Measurements from ENCODE around the gene OTOG.

The OTOG gene

GRCh38 chr11:17649261-17649660, 102.2 kb downstream of the OTOG start:
- Histone ChIP-seq H3K9me3 (ENCODE audit: insufficient read depth, low read length) (no peaks in the 10 kb centered on the region), H3K27me3 (ENCODE audit: low read length) (no peaks in the 10 kb centered on the region), H4K20me1 (ENCODE audit: low read depth, low read length) (no peaks in the 10 kb centered on the region), H3K4me3 (ENCODE audit: insufficient read depth, low read length, poor library complexity, severe bottlenecking) (no peak overlapping the region), H3K9me2 (replicated peaks; ENCODE audit: insufficient read depth, low read length) (no peaks in the 10 kb centered on the region), H3K27ac (ENCODE audit: low read depth, low read length) (no peak overlapping the region), H2AFZ (ENCODE audit: low read depth, low read length, severe bottlenecking) (no peak overlapping the region), H3K36me3 (ENCODE audit: low read length) (no peaks in the 10 kb centered on the region), H3K9ac (ENCODE audit: low read length) (no peak overlapping the region), H3F3A (ENCODE audit: insufficient read depth) (no peaks in the 10 kb centered on the region), H3K79me2 (ENCODE audit: insufficient read depth, low read length) (no peaks in the 10 kb centered on the region), H3K4me2 (ENCODE audit: low read depth, low read length, poor library complexity, severe bottlenecking) (no peak overlapping the region)
- TF ChIP-seq CTCF (IDR thresholded peaks at IDR 0.05; ENCODE audit: insufficient read depth, low read length, poor library complexity, severe bottlenecking) (no peak), EZH2phosphoT487 (conservative IDR thresholded peaks at IDR 0.05; ENCODE audit: low read length) (no peak)

GRCh38 chr11:17649696-17650095, 102.6 kb downstream of the OTOG start:
- Histone ChIP-seq H2AFZ (ENCODE audit: low read depth, low read length, severe bottlenecking) (no peak overlapping the region), H3F3A (ENCODE audit: insufficient read depth) (no peaks in the 10 kb centered on the region), H3K9ac (ENCODE audit: low read length) (no peak overlapping the region), H3K36me3 (ENCODE audit: low read length) (no peaks in the 10 kb centered on the region), H3K4me3 (ENCODE audit: insufficient read depth, low read length, poor library complexity, severe bottlenecking) (no peak overlapping the region), H3K4me2 (ENCODE audit: low read depth, low read length, poor library complexity, severe bottlenecking) (no peak overlapping the region), H3K27ac (ENCODE audit: low read depth, low read length) (no peak overlapping the region), H4K20me1 (ENCODE audit: low read depth, low read length) (no peaks in the 10 kb centered on the region), H3K9me3 (ENCODE audit: insufficient read depth, low read length) (no peaks in the 10 kb centered on the region), H3K9me2 (replicated peaks; ENCODE audit: insufficient read depth, low read length) (no peaks in the 10 kb centered on the region), H3K27me3 (ENCODE audit: low read length) (no peaks in the 10 kb centered on the region), H3K79me2 (ENCODE audit: insufficient read depth, low read length) (no peaks in the 10 kb centered on the region)
- TF ChIP-seq EZH2phosphoT487 (conservative IDR thresholded peaks at IDR 0.05; ENCODE audit: low read length) (no peak), CTCF (IDR thresholded peaks at IDR 0.05; ENCODE audit: insufficient read depth, low read length, poor library complexity, severe bottlenecking) (no peak)

- H3K9ac ChIP-seq (ENCODE audit: low read length): no peak overlapping the region
- H2AFZ ChIP-seq (ENCODE audit: low read depth, low read length, severe bottlenecking): no peak overlapping the region
These were observed 103.3 kb downstream of the OTOG start for GRCh38 chr11:17650127-17650911.

More at GRCh38 chr11:17650127-17650911, 103.3 kb downstream of the OTOG start:
- no peak overlapping the region for H3K4me3 ChIP-seq (ENCODE audit: insufficient read depth, low read length, poor library complexity, severe bottlenecking)
- TF ChIP-seq CTCF (IDR thresholded peaks at IDR 0.05; ENCODE audit: insufficient read depth, low read length, poor library complexity, severe bottlenecking): no peak
- TF ChIP-seq EZH2phosphoT487 (conservative IDR thresholded peaks at IDR 0.05; ENCODE audit: low read length): no peak
- no peaks in the 10 kb centered on the region for H3K9me2 ChIP-seq (replicated peaks; ENCODE audit: insufficient read depth, low read length)
- H3K79me2 ChIP-seq (ENCODE audit: insufficient read depth, low read length): no peaks in the 10 kb centered on the region
- no peak overlapping the region for H3K27ac ChIP-seq (ENCODE audit: low read depth, low read length)
- no peak overlapping the region for H3K4me2 ChIP-seq (ENCODE audit: low read depth, low read length, poor library complexity, severe bottlenecking)
- no peaks in the 10 kb centered on the region for H4K20me1 ChIP-seq (ENCODE audit: low read depth, low read length)
- H3F3A ChIP-seq (ENCODE audit: insufficient read depth): no peaks in the 10 kb centered on the region
- H3K36me3 ChIP-seq (ENCODE audit: low read length): no peaks in the 10 kb centered on the region
- 0 out of 2 replicates have a peak, but pooled peaks cover 4% of the 10 kb centered on the region for H3K9me3 ChIP-seq (ENCODE audit: insufficient read depth, low read length)
- H3K27me3 ChIP-seq (ENCODE audit: low read length): no peaks in the 10 kb centered on the region

All from SU-DHL-6 (cell line).